Osteoblast (primary cell): ENCODE data around the gene MAPK8IP3. TPM values are rescaled to one million over a fixed set of nuclear protein-coding genes. Genes with fewer than 3 reads are reported as not detected.

Source experiments
- DNase-seq: peaks from one replicate; pipeline ENCODE4 v3.0.0; 2011; ENCODE audit warnings: low spot score, mixed read lengths; ENCODE audit not compliant: insufficient read length; ENCODE audit errors: missing footprints
- H2AFZ ChIP-seq: 2 replicates; pipeline ENCODE4 v1.6.0; 2011; ENCODE audit warnings: mild to moderate bottlenecking, low read length
- H3K27ac ChIP-seq: 2 replicates; pipeline ENCODE4 v1.5.1; 2011; ENCODE audit warnings: mild to moderate bottlenecking, low read depth, low read length, moderate library complexity
- H3K27me3 ChIP-seq: 2 replicates; pipeline ENCODE4 v1.6.0; 2012; ENCODE audit warnings: mild to moderate bottlenecking, control low read depth, inconsistent platforms, low read length, moderate library complexity; ENCODE audit not compliant: insufficient read depth
- H3K36me3 ChIP-seq: 2 replicates; pipeline ENCODE4 v1.5.1; 2011; ENCODE audit warnings: mild to moderate bottlenecking, low read length, control low read depth, moderate library complexity; ENCODE audit not compliant: insufficient read depth
- H3K4me1 ChIP-seq: 2 replicates; pipeline ENCODE4 v1.5.1; 2011; ENCODE audit warnings: mild to moderate bottlenecking, low read length, control low read depth, moderate library complexity; ENCODE audit not compliant: insufficient read depth
- H3K4me2 ChIP-seq: 2 replicates; pipeline ENCODE4 v1.6.0; 2011; ENCODE audit warnings: mild to moderate bottlenecking, low read length; ENCODE audit not compliant: insufficient read depth
- H3K4me3 ChIP-seq: fragments of 200-600 bp; sonication (generic); 3 replicates; pipeline ENCODE4 v1.5.1; 2012; ENCODE audit warnings: mild to moderate bottlenecking, low read length, inconsistent platforms; ENCODE audit not compliant: insufficient read depth
- H3K79me2 ChIP-seq: 2 replicates; pipeline ENCODE4 v1.6.0; 2012; ENCODE audit warnings: mild to moderate bottlenecking, low read length, control low read depth, inconsistent platforms; ENCODE audit not compliant: insufficient read depth
- H3K9me3 ChIP-seq: 2 replicates; pipeline ENCODE4 v1.5.1; 2011; ENCODE audit warnings: low read depth, low read length, control low read depth
- H4K20me1 ChIP-seq: 2 replicates; pipeline ENCODE4 v1.6.0; 2012; ENCODE audit warnings: mild to moderate bottlenecking, low read length, control low read depth; ENCODE audit not compliant: insufficient read depth
- CTCF ChIP-seq: IDR thresholded peaks from 2 replicates; pipeline ENCODE4 v1.5.1; 2011; ENCODE audit warnings: mild to moderate bottlenecking, low read depth, low read length, moderate library complexity; ENCODE audit errors: extremely low read depth
- total RNA-seq: library from RNA; depleted of rRNA; stranded (reverse); fragments of >200 nt; gene quantifications from 2 replicates; pipeline ENCODE4 v1.2.3, GENCODE V29; 2012

Gene MAPK8IP3
- total RNA-seq, 1 donor = 64.1 TPM

GRCh38 chr16:1817276-1817589 is 111.2 kb downstream of the MAPK8IP3 start:
- Histone ChIP-seq H3K4me2 (no peak overlapping the region), H3K4me3 (no peak overlapping the region), H2AFZ (no peak overlapping the region), H3K27me3 (no peaks in the 10 kb centered on the region), H3K36me3 (peaks cover 20% of the 10 kb centered on the region), H3K9me3 (no peaks in the 10 kb centered on the region), H3K27ac (no peak overlapping the region), H3K79me2 (peaks cover 2% of the 10 kb centered on the region), H4K20me1 (peaks cover under 1% of the 10 kb centered on the region), H3K4me1 (peaks cover 3% of the 10 kb centered on the region)
- TF ChIP-seq CTCF = no peak
- no peak for DNase-seq

DNA sequence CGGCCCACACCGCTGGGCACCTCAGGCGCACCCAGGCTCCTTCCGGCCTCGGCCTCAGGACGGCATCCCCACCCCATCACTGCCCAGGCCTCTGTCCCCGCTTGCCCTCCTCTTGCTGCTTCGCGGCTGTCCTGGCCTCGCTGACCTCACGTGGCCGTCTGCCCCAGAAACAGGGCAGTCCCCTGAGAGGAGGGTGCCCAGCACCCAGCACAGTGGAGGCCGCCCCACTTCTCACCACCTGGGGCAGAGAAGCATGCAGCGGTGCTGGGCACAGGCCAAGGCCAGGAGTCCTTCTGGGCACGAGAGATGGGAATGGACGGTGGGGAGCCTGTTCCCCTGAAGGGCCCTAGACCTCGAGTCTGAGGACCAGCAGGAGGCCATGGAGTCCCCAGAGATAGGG is 111.7 kb downstream of the MAPK8IP3 start:
- Histone ChIP-seq H3K27ac (no peak overlapping the region), H4K20me1 (peaks cover 5% of the 10 kb centered on the region), H3K4me3 (no peak overlapping the region), H3K79me2 (peaks cover 7% of the 10 kb centered on the region), H3K27me3 (no peaks in the 10 kb centered on the region), H2AFZ (no peak overlapping the region), H3K4me2 (no peak overlapping the region), H3K36me3 (peaks cover 24% of the 10 kb centered on the region), H3K9me3 (no peaks in the 10 kb centered on the region), H3K4me1 (peaks cover 3% of the 10 kb centered on the region)
- no peak for TF ChIP-seq CTCF
- no peak for DNase-seq

- Histone ChIP-seq H2AFZ (no peak overlapping the region), H3K9me3 (no peaks in the 10 kb centered on the region), H3K4me1 (no peaks in the 10 kb centered on the region), H3K4me3 (no peak overlapping the region), H3K27me3 (no peaks in the 10 kb centered on the region), H3K27ac (no peak overlapping the region), H4K20me1 (peaks cover 5% of the 10 kb centered on the region), H3K79me2 (peaks cover 10% of the 10 kb centered on the region), H3K4me2 (no peak overlapping the region), H3K36me3 (peaks cover 27% of the 10 kb centered on the region)
- no peak for TF ChIP-seq CTCF
- no peak for DNase-seq
These were observed 112.3 kb downstream of the MAPK8IP3 start for GRCh38 chr16:1818204-1818872.

- H3K27ac ChIP-seq = no peak overlapping the region
- peaks cover 27% of the 10 kb centered on the region for H3K36me3 ChIP-seq
- no peaks in the 10 kb centered on the region for H3K27me3 ChIP-seq
- no peak overlapping the region for H2AFZ ChIP-seq
- peaks cover 7% of the 10 kb centered on the region for H4K20me1 ChIP-seq
- H3K4me2 ChIP-seq = no peak overlapping the region
- TF ChIP-seq CTCF = no peak
- no peaks in the 10 kb centered on the region for H3K9me3 ChIP-seq
- H3K4me1 ChIP-seq = no peaks in the 10 kb centered on the region
- peaks cover 14% of the 10 kb centered on the region for H3K79me2 ChIP-seq
- no peak overlapping the region for H3K4me3 ChIP-seq
- DNase-seq = no peak
These were observed 113.0 kb downstream of the MAPK8IP3 start for GRCh38 chr16:1818873-1819525.
